ENCODE measurements around the gene NTN1. TPM values are rescaled to one million over a fixed set of nuclear protein-coding genes. Genes with fewer than 3 reads are reported as not detected.

NTN1 gene
- total and polyA plus RNA-seq, 3 donors from 2014 or later, result 4.8 to 8.8 (median 7.6) TPM

DNA sequence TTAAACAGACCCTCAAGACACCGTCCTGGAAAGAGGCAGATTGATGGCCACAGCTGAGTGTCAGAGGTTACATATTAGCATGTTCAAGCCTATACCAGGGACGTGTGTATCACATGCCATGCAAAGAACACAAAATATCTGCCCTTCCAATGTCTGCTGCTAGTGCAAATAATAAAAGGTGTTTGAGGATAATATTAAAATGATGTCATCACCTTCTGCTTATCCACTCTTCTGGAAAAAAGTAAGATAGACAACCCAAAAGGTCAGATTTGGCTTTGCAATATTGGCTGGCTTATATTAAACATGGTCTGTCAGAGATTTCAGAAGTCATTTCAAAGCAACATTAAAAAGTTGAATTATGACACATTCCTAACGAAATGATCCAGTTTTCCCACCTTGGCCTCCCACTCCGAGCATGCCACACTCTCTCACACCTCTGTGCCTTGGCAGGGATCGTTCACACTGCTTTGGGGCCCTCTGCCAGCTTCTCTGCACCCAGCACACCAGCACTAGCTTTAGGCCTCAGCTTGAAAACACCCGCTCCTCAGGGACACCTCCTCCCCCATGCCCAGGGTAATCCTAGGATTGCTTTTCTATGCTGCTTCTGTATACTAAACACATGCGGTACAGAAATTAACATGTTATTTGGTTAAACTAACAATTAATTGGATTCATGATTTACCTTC lies 248.2 kb downstream of the NTN1 start:
- no peaks in the 10 kb centered on the region for H3K4me1 ChIP-seq
- WGBS, 2 donors, result 86% methylated on average over 7 of the region's 7 CpGs

GRCh38 chr17:9270921-9271320 lies 249.6 kb downstream of the NTN1 start:
- 91 to 96% methylated on average over 9 of the region's 9 CpGs for WGBS, 2 donors
- H3K4me1 ChIP-seq, result no peaks in the 10 kb centered on the region
- DNase-seq, result no peak
- no peak overlapping the region for H3K4me3 ChIP-seq
- no peaks in the 10 kb centered on the region for H3K9me3 ChIP-seq
- no peak overlapping the region for H3K27ac ChIP-seq
- intact Hi-C loops (cut with DNase I; ENCODE audit: low total_unique reads), result no loop called here
- no peaks in the 10 kb centered on the region for H3K36me3 ChIP-seq (ENCODE audit: low read depth, missing control alignments)
- H3K27me3 ChIP-seq, result no peaks in the 10 kb centered on the region
- no peak for TF ChIP-seq POLR2A (IDR thresholded peaks at IDR 0.05)
- TF ChIP-seq CTCF (IDR thresholded peaks at IDR 0.05), result no peak

More for the DNA sequence above, 248.2 kb downstream of the NTN1 start:
- intact Hi-C loops (cut with DNase I; ENCODE audit: low total_unique reads), result no loop called here
- no peaks in the 10 kb centered on the region for H3K27me3 ChIP-seq
- no peaks in the 10 kb centered on the region for H3K9me3 ChIP-seq
- H3K27ac ChIP-seq, result no peak overlapping the region
- no peaks in the 10 kb centered on the region for H3K36me3 ChIP-seq (ENCODE audit: low read depth, missing control alignments)
- no peak for TF ChIP-seq POLR2A (IDR thresholded peaks at IDR 0.05)
- no peak for TF ChIP-seq CTCF (IDR thresholded peaks at IDR 0.05)
- H3K4me3 ChIP-seq, result no peak overlapping the region
- no peak for DNase-seq

GRCh38 chr17:9271989-9272388 lies 250.7 kb downstream of the NTN1 start:
- peak; percentile 18 for DNase-seq
- Histone ChIP-seq H3K4me3 (no peak overlapping the region), H3K36me3 (ENCODE audit: low read depth, missing control alignments) (no peaks in the 10 kb centered on the region), H3K4me1 (no peaks in the 10 kb centered on the region), H3K9me3 (no peaks in the 10 kb centered on the region), H3K27me3 (no peaks in the 10 kb centered on the region), H3K27ac (no peak overlapping the region)
- intact Hi-C loops (cut with DNase I; ENCODE audit: low total_unique reads), result no loop called here
- TF ChIP-seq CTCF (IDR thresholded peaks at IDR 0.05) (no peak), POLR2A (IDR thresholded peaks at IDR 0.05) (no peak)
- 52 to 72% methylated on average over 8 of the region's 8 CpGs for WGBS, 2 donors

- 82 to 89% methylated on average over 22 of the region's 22 CpGs for WGBS, 2 donors
- H3K27ac ChIP-seq, result no peak overlapping the region
Measured at GRCh38 chr17:9272501-9273200, 251.3 kb downstream of the NTN1 start.

More at GRCh38 chr17:9272501-9273200, 251.3 kb downstream of the NTN1 start:
- Histone ChIP-seq H3K4me3 (no peak overlapping the region), H3K4me1 (no peaks in the 10 kb centered on the region), H3K27me3 (no peaks in the 10 kb centered on the region), H3K36me3 (ENCODE audit: low read depth, missing control alignments) (no peaks in the 10 kb centered on the region), H3K9me3 (no peaks in the 10 kb centered on the region)
- intact Hi-C loops (cut with DNase I; ENCODE audit: low total_unique reads), result no loop called here
- DNase-seq, result no peak
- TF ChIP-seq POLR2A (IDR thresholded peaks at IDR 0.05) (no peak), CTCF (IDR thresholded peaks at IDR 0.05) (no peak)

Data from testis (tissue), 3 donors.